Stimulated activated CD4-positive, alpha-beta T cell treated with anti-CD3 and anti-CD28 coated beads, Interleukin-2, amount 100 ng/mL, for 48 hours (primary cell): ENCODE data around the gene CSRP2.

Experiments used
- DNase-seq, 2 donors: peaks; one replicate each; pipeline ENCODE4 v3.0.0-alpha.2; 2020

The CSRP2 gene

DNA sequence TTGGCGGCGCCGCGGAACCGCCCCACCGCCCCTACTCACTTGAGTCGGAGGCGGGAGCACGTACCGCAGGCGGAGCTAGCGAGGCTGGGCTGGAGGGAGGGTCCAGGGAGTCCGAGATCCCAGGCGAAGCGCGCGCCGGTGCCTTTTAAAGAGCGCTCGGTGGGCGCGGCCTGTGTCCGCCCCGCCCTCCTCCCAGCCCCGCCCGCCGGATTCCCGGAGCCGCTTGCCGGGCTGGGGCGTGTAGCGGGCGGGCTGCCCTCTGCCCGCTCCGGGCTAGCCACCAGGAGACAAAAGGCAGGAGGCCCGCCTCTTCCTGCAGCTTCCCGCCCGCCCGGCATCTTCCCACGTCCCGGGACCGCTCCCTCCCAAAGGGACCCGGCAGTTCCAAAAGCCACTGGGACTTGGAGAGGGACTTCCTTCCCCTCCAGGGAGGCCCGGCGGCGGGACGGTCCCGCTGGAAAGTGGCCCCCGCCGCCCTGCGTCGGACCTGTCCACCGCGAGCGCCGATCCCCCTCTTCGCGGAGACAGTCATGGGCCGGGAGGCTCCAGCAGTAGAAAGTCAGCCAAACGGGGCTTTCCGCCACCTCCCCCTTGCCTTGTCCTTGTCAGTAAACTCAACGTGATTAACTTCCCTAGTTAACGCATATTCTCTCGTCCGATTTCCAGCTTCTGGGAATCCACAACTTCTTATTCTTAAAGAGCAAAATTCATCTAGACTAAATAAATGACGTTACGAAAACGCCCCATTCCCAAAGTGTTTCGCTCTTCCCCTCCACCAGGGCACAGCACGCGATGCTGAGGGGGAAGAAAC, at the start of gene CSRP2:
CSRP2 (minus strand) TSS at position 121 of the 811 bp plus-strand sequence. CDS start 12,759 bp downstream, outside the sequence.
- DNase-seq: peak; percentile 60 to 61

- DNase-seq: peak; percentile 39 to 42
Measured at GRCh38 chr12:76927170-76927784, 48.5 kb upstream of the CSRP2 start.

DNA sequence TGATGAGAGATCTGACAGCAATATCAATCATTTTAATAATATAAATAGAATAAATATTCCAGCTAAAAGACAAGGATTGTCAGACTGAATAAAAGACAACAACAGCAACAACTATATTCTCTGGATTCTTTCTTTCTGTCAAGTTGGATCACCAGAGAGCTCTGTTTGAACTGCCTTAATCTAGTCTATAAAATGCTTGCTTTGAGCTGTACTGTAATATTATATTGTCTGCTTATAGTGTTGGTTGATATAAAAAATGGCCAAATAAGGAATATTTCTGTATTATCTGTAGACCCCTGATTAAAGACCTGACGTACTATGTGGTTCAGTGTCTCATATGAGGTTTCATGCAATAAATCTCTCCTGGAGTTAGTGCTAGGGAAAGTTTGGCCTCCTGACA, 46.3 kb upstream of the CSRP2 start:
- DNase-seq: no peak

- no peak for DNase-seq
Measured at GRCh38 chr12:76922866-76923265, 44.0 kb upstream of the CSRP2 start.

GRCh38 chr12:76921891-76922664, 43.3 kb upstream of the CSRP2 start:
- DNase-seq: no peak

DNA sequence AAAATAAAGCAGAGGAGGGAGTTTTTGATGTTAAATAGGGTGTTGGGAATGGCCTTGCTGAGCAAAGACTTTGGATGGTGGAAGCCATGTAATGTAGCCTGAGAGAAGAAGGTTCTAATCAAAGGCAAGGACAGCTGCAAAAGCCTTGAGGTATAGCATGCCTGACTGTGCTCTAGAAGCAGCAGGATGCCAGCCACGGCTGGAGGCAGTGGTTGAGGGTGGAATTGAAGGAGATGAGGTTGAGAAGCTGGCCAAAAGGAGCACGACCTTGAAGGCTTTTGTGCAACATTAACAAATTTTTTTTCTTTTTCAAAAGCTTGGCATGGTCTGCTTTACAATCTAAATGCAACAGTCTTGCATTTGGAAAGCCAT, 42.3 kb upstream of the CSRP2 start:
- no peak for DNase-seq

- DNase-seq: no peak
Measured at GRCh38 chr12:76920172-76921099, 41.6 kb upstream of the CSRP2 start.

- DNase-seq: no peak
Measured at GRCh38 chr12:76919383-76920171, 40.8 kb upstream of the CSRP2 start.

DNA sequence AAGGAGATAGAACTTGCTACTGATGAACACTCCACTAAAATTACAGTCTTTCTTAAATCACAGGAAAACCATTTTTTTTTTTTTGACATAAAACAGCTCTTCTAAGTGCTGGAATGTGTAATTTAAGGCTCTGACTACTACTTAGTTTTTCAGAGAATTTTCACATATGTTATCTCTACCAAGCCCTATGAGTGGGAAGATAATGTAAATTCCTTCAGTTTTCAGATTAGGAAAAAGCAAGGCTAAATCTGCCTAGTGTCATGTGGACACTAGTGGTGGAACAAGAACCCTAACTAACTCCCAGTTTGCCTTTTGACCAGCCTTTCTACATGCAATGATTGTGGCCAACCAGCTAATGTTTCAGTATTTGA, 37.3 kb upstream of the CSRP2 start:
- DNase-seq: no peak

DNA sequence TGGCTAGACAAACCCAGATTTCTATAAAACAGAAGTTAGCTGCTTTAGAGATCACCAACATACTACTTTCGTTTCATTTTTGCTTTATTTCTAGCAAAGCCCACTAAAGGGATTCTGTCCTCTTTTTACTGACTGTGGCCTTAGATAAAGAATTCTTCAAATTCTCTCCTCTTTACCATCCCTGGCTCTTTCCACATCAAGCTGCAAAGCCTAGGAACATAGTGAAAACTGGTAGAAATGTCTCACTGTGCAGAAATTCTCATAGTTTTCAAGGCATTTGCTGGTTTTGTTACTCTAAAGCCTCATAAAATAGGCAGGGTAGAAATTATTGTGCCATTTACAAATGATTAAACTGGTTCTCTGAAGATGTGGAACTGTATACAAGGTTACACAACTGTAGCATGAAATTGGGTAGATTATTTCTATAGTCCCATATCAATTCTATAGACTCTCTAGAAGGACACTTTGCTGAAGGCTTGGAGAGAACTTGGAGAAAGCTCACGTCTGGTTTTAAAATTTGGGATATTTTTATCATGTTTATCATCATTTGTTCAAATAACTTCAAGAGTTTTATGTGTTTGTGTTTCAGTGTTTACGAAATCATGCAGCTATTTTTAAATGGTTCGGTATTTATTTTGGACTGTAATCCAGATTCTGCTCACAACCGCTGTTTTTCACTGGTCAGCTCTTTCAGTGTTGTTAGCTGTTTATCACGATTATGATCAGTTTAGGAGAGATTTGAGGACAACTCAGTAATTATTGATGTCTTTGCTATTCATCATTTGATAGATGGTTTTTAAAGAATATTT, 36.7 kb upstream of the CSRP2 start:
- DNase-seq: no peak

GRCh38 chr12:76914102-76914859, 35.5 kb upstream of the CSRP2 start:
- no peak for DNase-seq

GRCh38 chr12:76909290-76909689, 30.5 kb upstream of the CSRP2 start:
- no peak for DNase-seq

DNA sequence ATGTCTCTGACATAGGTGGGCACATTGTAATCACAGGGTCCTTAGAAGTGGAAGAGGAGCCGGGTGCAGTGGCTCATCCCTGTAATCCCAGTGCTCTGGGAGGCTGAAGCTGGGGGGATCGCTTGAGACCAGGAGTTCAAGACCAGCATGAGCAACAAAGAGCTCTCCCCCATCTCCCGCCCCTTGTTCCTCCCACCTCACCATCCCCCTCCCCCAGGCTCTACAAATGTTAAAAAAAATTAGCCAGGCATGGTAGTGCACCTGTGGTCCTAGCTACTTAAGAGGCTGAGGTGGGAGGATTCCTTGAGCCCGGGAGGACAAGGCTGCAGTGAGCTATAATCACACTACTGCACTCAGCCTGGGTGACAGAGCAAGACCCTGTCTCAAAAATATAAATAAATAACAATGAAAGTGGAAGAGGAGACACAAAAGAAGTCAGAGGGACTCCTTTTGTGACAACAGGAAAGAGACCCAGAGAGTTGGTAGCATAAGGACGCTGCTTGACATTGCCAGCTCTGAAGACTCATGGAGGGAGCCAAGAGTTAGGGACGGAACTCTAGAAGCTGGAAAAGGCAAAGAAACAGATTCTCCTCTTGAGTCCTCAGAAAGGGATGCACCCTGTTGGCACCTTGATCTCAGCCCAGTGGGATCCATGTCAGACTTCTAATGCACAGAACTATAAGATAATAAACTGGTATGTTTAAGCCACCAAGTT, 29.6 kb upstream of the CSRP2 start:
- no peak for DNase-seq

DNA sequence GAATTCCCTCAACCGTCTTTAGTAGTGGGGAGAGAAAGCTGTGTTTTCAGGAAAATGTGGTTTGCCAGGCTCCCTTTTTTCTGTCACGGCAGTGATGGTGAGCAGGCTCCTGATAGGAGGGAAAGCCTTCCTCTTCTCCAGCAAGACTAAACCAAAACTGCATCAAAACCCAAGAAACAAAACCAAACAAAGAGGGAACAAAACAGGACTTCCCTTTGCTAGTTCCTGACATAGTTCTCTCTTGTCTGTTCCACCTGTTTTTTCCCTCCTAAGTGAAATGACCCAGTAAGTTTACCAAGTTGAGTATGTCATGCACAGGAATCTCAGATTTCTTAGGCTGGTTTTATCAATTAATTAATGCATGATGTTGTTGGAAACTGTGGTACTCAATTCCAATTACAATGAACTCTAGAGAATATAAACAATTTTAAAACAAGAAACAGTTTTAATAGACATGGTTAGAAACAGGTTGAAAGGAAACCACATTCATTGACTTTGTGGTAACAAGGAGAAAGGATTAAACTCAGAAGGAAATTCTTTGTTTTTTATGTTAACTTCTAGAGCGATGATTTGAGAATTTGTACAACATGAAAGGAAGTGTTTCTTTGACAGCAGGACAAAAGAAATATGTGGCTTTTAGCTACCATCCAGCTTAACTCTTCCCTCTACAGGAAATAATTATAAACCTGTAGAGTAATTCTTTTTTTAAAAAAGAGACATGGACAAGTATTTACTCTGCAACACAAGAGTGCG, 23.0 kb upstream of the CSRP2 start:
- no peak for DNase-seq

- DNase-seq: no peak
Measured at GRCh38 chr12:76899522-76899921, 20.7 kb upstream of the CSRP2 start.

DNA sequence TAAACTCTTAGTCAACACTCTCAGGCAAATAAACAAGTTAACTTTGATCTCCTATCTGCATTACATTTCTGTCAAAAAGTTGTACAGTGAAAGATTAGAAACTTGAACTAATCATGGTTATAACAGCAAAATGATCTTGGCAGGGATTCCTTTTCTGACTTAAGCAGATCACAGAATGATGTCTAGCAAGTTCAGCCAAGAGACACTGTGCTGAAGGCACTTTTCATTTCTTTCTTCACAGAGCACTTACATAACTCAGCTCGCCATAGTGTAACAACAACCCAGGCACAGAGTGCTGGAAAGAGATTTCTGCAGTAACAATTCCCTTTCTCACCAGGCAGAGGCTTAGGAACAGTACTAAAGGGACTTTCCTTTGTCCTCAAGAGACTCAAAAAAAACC, 19.6 kb upstream of the CSRP2 start:
- no peak for DNase-seq

DNA sequence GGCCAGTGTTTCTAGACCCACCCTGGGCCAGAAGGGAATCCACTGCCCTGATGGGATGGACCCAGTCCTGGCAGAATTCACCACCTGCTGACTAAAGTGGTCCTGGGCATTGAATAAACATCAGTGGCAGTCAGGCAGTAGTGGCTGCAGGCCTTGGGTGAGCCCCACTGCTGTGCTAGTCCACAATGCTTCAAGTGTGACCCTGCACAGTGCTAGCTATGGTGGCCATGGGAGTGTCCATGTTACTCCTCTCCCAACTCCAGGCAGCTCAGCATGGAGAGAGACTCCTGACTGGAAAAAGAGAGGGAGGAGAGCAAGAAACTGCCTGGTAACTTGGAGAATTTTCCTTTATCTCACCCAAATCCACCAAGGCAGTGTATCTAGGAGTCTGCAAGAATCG, 17.5 kb upstream of the CSRP2 start:
- DNase-seq: no peak

GRCh38 chr12:76895796-76896195, 17.0 kb upstream of the CSRP2 start:
- DNase-seq: no peak

DNA sequence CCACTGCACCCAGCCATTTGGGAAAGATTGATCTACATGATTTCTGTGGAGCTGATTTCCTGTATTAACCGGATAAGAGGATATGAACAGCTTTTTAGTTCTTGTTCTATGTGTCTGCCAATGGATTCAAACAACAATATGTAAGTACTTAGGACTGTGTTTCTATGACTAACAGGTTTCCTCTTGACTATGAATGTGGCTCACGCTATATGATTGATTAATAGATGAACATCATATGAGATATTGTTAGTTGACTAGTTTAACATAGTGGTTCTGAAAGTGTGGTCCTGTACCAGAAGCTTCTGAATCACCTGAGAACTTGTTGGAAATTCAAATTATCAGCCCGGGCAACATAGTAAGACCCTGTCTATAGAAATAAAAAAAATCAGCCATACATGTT, 12.8 kb upstream of the CSRP2 start:
- no peak for DNase-seq
